GM23248 (cell line): ENCODE measurements around the gene R3HDM4.

Experiments
- EZH2 ChIP-seq: fragments of 200-600 bp; sonication (generic); IDR thresholded peaks from 2 replicates; pipeline ENCODE4 v1.6.1; 2018; ENCODE audit warnings: antibody characterized with exemption, mild to moderate bottlenecking; ENCODE audit not compliant: insufficient read depth, poor library complexity, severe bottlenecking
- EZH2phosphoT487 ChIP-seq: fragments of 200-600 bp; sonication (generic); IDR thresholded peaks from 2 replicates; pipeline ENCODE4 v1.6.1; 2018; ENCODE audit warnings: antibody characterized with exemption, moderate library complexity, mild to moderate bottlenecking, low read depth; ENCODE audit not compliant: insufficient read depth

DNA sequence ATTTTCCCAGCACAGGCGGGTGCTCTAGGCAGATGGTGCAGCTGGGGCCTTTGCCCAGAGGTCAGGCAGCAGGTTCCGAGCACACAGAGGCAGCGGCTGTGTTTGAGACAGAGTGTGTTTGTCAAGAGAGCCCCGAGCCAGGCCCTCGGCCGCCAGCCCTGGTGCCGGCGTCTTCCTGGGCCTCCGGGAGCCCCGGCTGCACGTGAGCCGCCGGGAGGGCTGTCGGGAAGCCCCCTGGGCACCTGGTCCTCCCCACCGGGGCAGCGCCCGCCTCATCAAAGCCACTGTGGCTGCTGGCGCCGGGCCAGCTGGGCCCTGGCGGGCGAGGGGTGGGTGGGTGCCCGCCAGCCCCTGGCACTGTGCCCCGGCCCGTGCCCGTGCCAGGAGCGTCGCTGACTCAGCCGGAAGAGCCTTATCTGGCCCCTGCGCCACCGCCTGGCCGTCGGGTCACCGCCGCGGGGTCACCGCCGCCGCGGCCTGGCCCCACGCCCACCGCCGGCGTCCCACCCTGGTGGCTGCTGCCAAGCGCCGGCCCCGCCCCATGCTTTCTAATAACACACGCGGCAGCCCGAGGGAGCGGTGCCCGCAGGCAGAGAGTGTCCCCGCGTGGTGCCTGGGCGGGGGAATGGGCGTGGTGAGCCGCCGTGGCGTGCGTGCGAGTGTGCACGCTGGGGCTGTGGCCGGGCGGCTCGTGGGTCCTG, 27.7 kb upstream of the R3HDM4 start:
- TF ChIP-seq EZH2 (no peak), EZH2phosphoT487 (no peak)
